B cell (primary cell): ENCODE data around the gene ETFRF1. TPM values are rescaled to one million over a fixed set of nuclear protein-coding genes. Genes with fewer than 3 reads are reported as not detected.

Source experiments
- ATAC-seq: fragments of 200-7000 bp; cut with Tn5 transposase; one replicate; pipeline ENCODE4 v1.10.0; 2021; ENCODE audit warnings: low read depth, mild to moderate bottlenecking, moderate number of reproducible peaks, moderate library complexity
- CTCF ChIA-PET: fragments of 350-600 bp; sonication (Branson Sonifier 250); formaldehyde crosslinking; loops from one replicate; lab custom pipeline; 2021; ENCODE audit warnings: antibody characterized with exemption, inconsistent platforms; lab: Charles Lee
- POLR2A ChIA-PET: fragments of 350-600 bp; sonication (Branson Sonifier 250); formaldehyde crosslinking; loops from one replicate; lab custom pipeline; 2021; ENCODE audit warnings: antibody characterized with exemption; lab: Charles Lee
- DNase-seq: peaks from one replicate; pipeline ENCODE4 v3.0.0; 2013
- H2AFZ ChIP-seq: 2 replicates; pipeline ENCODE4 v1.6.1; 2012; ENCODE audit warnings: mild to moderate bottlenecking, low read depth, low read length; ENCODE audit not compliant: insufficient read depth, poor library complexity, severe bottlenecking
- H3K27ac ChIP-seq, 2 donors: 1 replicate in 1 of 2; 2 replicates in 1 of 2; pipeline ENCODE4 v1.5.1; 2012 to 2013; ENCODE audit warnings: low read length in 2 of 2, mild to moderate bottlenecking in 2 of 2, moderate library complexity in 1 of 2
- H3K27me3 ChIP-seq, 4 experiments: fragments of 200-600 bp in 1 of 4; sonication (generic) in 1 of 4; replicated peaks in 1 of 4; 1 replicate in 2 of 4; 2 replicates in 2 of 4; pipeline versions ENCODE4 v1.6.1 to v1.7.0; 2013 to 2016; ENCODE audit warnings: low read length in 3 of 4, mild to moderate bottlenecking in 2 of 4, mixed read lengths in 1 of 4, moderate library complexity in 1 of 4; ENCODE audit not compliant: insufficient read depth in 4 of 4, control insufficient read depth in 3 of 4; ENCODE audit errors: control extremely low read depth in 1 of 4
- H3K36me3 ChIP-seq, 2 experiments: replicated peaks in 1 of 2; 1 replicate in 1 of 2; 2 replicates in 1 of 2; pipeline versions ENCODE4 v1.6.1 to v1.7.1; 2013; ENCODE audit warnings: low read length in 1 of 2; ENCODE audit not compliant: insufficient read depth in 2 of 2, control insufficient read depth in 1 of 2; ENCODE audit errors: control extremely low read depth in 1 of 2, extremely low read depth in 1 of 2
- H3K4me1 ChIP-seq, 2 donors: fragments of 200-600 bp in 1 of 2; sonication (generic) in 1 of 2; 1 replicate in 1 of 2; 2 replicates in 1 of 2; pipeline versions ENCODE4 v1.5.1 to v1.6.1; 2013 to 2017; ENCODE audit warnings: low read length in 2 of 2; ENCODE audit not compliant: control insufficient read depth in 2 of 2, insufficient read depth in 2 of 2
- H3K4me2 ChIP-seq: replicated peaks from 2 replicates; pipeline ENCODE3; 2012; ENCODE audit warnings: mild to moderate bottlenecking, low read depth, low read length; ENCODE audit not compliant: poor library complexity, severe bottlenecking
- H3K4me3 ChIP-seq, 5 experiments: fragments of 200-600 bp in 1 of 5; sonication (generic) in 1 of 5; 1 replicate in 3 of 5; 2 replicates in 2 of 5; pipeline versions ENCODE4 v1.5.1 to v1.7.0; 2011 to 2016; ENCODE audit warnings: low read length in 4 of 5, mild to moderate bottlenecking in 4 of 5, low read depth in 2 of 5, control low read depth in 1 of 5, moderate library complexity in 1 of 5; ENCODE audit not compliant: insufficient read depth in 1 of 5; ENCODE audit errors: control extremely low read depth in 1 of 5, extremely low read depth in 1 of 5
- H3K79me2 ChIP-seq: fragments of 200-600 bp; sonication (generic); one replicate; pipeline ENCODE4 v1.6.0; 2016; ENCODE audit warnings: low read length; ENCODE audit not compliant: control insufficient read depth, insufficient read depth
- H3K9ac ChIP-seq: fragments of 200-600 bp; sonication (generic); 2 replicates; pipeline ENCODE4 v1.6.1; 2017; ENCODE audit warnings: mild to moderate bottlenecking, low read length, moderate library complexity
- H3K9me3 ChIP-seq, 3 donors: one replicate each; pipeline versions ENCODE4 v1.6.1 to v1.7.1; 2013; ENCODE audit warnings: low read length in 2 of 3; ENCODE audit not compliant: control insufficient read depth in 2 of 3, insufficient read depth in 1 of 3; ENCODE audit errors: control extremely low read depth in 1 of 3
- H4K20me1 ChIP-seq: 2 replicates; pipeline ENCODE4 v1.6.0; 2012; ENCODE audit warnings: mild to moderate bottlenecking, low read length; ENCODE audit not compliant: insufficient read depth, control insufficient read depth, poor library complexity, severe bottlenecking
- H3K27ac Mint-ChIP-seq: one replicate; pipeline ENCODE4 v1.8.0; 2021; ENCODE audit warnings: mixed read lengths
- H3K27me3 Mint-ChIP-seq: one replicate; pipeline ENCODE4 v1.8.0; 2021; ENCODE audit warnings: mixed read lengths
- H3K4me1 Mint-ChIP-seq: one replicate; pipeline ENCODE4 v1.8.0; 2021; ENCODE audit warnings: mixed read lengths
- H3K4me3 Mint-ChIP-seq: one replicate; pipeline ENCODE4 v1.8.0; 2021; ENCODE audit warnings: mixed read lengths
- H3K9me3 Mint-ChIP-seq: one replicate; pipeline ENCODE4 v1.8.0; 2022; ENCODE audit warnings: mixed read lengths; ENCODE audit not compliant: insufficient read depth
- EZH2 ChIP-seq: IDR thresholded peaks from 2 replicates; pipeline ENCODE4 v1.6.1; 2012; ENCODE audit warnings: borderline replicate concordance, low read depth, mild to moderate bottlenecking, moderate library complexity, low read length; ENCODE audit not compliant: insufficient read depth, poor library complexity, severe bottlenecking
- WGBS: methylation state at CpG from one replicate; pipeline ENCODE4 v1.1.5; 2013; ENCODE audit warnings: missing lambda C conversion rate; ENCODE audit not compliant: insufficient coverage; 5-methylcytosine and 5-hydroxymethylcytosine counted together
- intact Hi-C: fragments of 100-400 bp; cut with micrococcal nuclease; formaldehyde crosslinking; loops from one replicate; pipeline ENCODE4 v1.10.0; 2022
- polyA plus RNA-seq: library from polyadenylated mRNA; depleted of rRNA; stranded (reverse); fragments of >200 nt; gene quantifications from 2 replicates; pipeline ENCODE4 v1.2.3, GENCODE V29; 2012
- total RNA-seq, 2 donors: library from RNA; stranded (reverse); fragments of 120-200 nt in 1 of 2; gene quantifications; 1 replicate in 1 of 2; 2 replicates in 1 of 2; pipeline versions ENCODE4 v1.2.3 to v1.2.4, GENCODE V29; 2013 to 2022
- TF ChIP-seq, protein P1 (sequence below): fragments of 200-600 bp; IDR thresholded peaks from one replicate; pipeline ENCODE4 v1.8.0; 2022; ENCODE audit warnings: antibody characterized with exemption, mild to moderate bottlenecking

ETFRF1 gene
- total and polyA plus RNA-seq, 2 donors (not counting 1 experiment from before 2014, with no cell fraction given) = 17.9 to 26.1 TPM

GRCh38 chr12:25156061-25156460, 39.0 kb upstream of the ETFRF1 start:
- ChIA-PET POLR2A (no interaction called here), CTCF (interaction anchor here (0.7 to 5.8 kb wide), 11 partner anchors 10 to 1677 kb away, joined by 3 to 56 read pairs (median 3); partner anchors contain the start of genes DNAI7, ETFRF1 and ITPR2)
- no peaks in the 10 kb centered on the region for H3K36me3 ChIP-seq
- no peak overlapping the region for H3K9ac ChIP-seq
- TF ChIP-seq, protein P1, sequence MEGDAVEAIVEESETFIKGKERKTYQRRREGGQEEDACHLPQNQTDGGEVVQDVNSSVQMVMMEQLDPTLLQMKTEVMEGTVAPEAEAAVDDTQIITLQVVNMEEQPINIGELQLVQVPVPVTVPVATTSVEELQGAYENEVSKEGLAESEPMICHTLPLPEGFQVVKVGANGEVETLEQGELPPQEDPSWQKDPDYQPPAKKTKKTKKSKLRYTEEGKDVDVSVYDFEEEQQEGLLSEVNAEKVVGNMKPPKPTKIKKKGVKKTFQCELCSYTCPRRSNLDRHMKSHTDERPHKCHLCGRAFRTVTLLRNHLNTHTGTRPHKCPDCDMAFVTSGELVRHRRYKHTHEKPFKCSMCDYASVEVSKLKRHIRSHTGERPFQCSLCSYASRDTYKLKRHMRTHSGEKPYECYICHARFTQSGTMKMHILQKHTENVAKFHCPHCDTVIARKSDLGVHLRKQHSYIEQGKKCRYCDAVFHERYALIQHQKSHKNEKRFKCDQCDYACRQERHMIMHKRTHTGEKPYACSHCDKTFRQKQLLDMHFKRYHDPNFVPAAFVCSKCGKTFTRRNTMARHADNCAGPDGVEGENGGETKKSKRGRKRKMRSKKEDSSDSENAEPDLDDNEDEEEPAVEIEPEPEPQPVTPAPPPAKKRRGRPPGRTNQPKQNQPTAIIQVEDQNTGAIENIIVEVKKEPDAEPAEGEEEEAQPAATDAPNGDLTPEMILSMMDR = no peak
- no peak for TF ChIP-seq EZH2
- no peak overlapping the region for H2AFZ ChIP-seq
- 100% methylated on average over 2 of the region's 4 CpGs for WGBS
- H3K27ac Mint-ChIP-seq = peak overlapping the region; percentile 77
- no peak overlapping the region for H3K4me3 ChIP-seq
- peak overlapping the region; percentile 16 to 79 for H3K27ac ChIP-seq
- H3K4me1 ChIP-seq = peaks cover 41 to 42% of the 10 kb centered on the region in 2 donors
- no peak overlapping the region for H3K4me2 ChIP-seq
- H3K9me3 ChIP-seq = peaks cover 0 to 4% (median 0%) of the 10 kb centered on the region in 3 donors
- H3K9me3 Mint-ChIP-seq = no peaks in the 10 kb centered on the region
- no peak for ATAC-seq
- no peak for DNase-seq
- peaks cover 41% of the 10 kb centered on the region for H3K4me1 Mint-ChIP-seq
- intact Hi-C loops = loop anchor here (5.0 kb wide), 1 partner anchor 1676 kb away; the partner anchor contains the start of gene ITPR2
- H3K79me2 ChIP-seq = no peaks in the 10 kb centered on the region
- H3K27me3 ChIP-seq = no peaks in the 10 kb centered on the region
- no peaks in the 10 kb centered on the region for H4K20me1 ChIP-seq
- H3K27me3 Mint-ChIP-seq = no peaks in the 10 kb centered on the region
- peak overlapping the region; percentile 5 for H3K4me3 Mint-ChIP-seq

GRCh38 chr12:25162866-25163265, 32.2 kb upstream of the ETFRF1 start:
- Mint-ChIP-seq H3K27me3 (no peaks in the 10 kb centered on the region), H3K4me3 (no peak overlapping the region), H3K9me3 (no peaks in the 10 kb centered on the region), H3K27ac (no peak overlapping the region), H3K4me1 (peaks cover 18% of the 10 kb centered on the region)
- no peak for ATAC-seq
- Histone ChIP-seq H3K79me2 (no peaks in the 10 kb centered on the region), H3K36me3 (no peaks in the 10 kb centered on the region), H3K27ac (no peak overlapping the region), H4K20me1 (no peaks in the 10 kb centered on the region), H3K9me3 (no peaks in the 10 kb centered on the region), H3K4me3 (no peak overlapping the region), H3K9ac (no peak overlapping the region), H2AFZ (no peak overlapping the region), H3K4me1 (peaks cover 12 to 16% of the 10 kb centered on the region in 2 donors), H3K27me3 (no peaks in the 10 kb centered on the region), H3K4me2 (no peak overlapping the region)
- CTCF ChIA-PET = no interaction called here
- DNase-seq = no peak
- TF ChIP-seq, protein P1 = no peak
- TF ChIP-seq EZH2 = no peak
- intact Hi-C loops = no loop called here
- POLR2A ChIA-PET = no interaction called here
- 100% methylated on average over 2 of the region's 6 CpGs for whole genome bisulfite sequencing
